H1 (cell line): Measurements from ENCODE around the gene ADAMTS16.

ENCODE experiments used
- BACH1 ChIP-seq: IDR thresholded peaks from 2 replicates; pipeline ENCODE4 v1.6.1; 2012; ENCODE audit warnings: low read length, improper control_type of control experiment
- JUND ChIP-seq: IDR thresholded peaks from 2 replicates; pipeline ENCODE4 v1.6.1; 2011; ENCODE audit warnings: mild to moderate bottlenecking, improper control_type of control experiment, low read length
- KDM1A ChIP-seq: fragments of 200-600, 300-600 bp; sonication (generic); IDR thresholded peaks from 2 replicates; pipeline ENCODE4 v1.7.1; 2016; ENCODE audit warnings: mild to moderate bottlenecking, low read length, borderline replicate concordance
- POLR2A ChIP-seq, 2 experiments: IDR thresholded peaks; 1 replicate in 1 of 2; 2 replicates in 1 of 2; pipeline ENCODE4 v1.6.1; 2011; ENCODE audit warnings: low read depth in 2 of 2, low read length in 2 of 2, mild to moderate bottlenecking in 2 of 2; ENCODE audit errors: control extremely low read depth in 1 of 2
- POLR2AphosphoS5 ChIP-seq: IDR thresholded peaks from 2 replicates; pipeline ENCODE4 v1.6.1; 2011; ENCODE audit warnings: low read depth, low read length
- RFX5 ChIP-seq: IDR thresholded peaks from 2 replicates; pipeline ENCODE4 v1.6.1; 2011; ENCODE audit warnings: low read depth, low read length, improper control_type of control experiment, borderline replicate concordance
- SIRT6 ChIP-seq: IDR thresholded peaks from one replicate; pipeline ENCODE4 v1.7.1; 2012; ENCODE audit warnings: low read length, inconsistent platforms
- SP1 ChIP-seq: IDR thresholded peaks from 2 replicates; pipeline ENCODE4 v1.6.1; 2011; ENCODE audit warnings: low read depth, low read length
- SRF ChIP-seq: IDR thresholded peaks from 2 replicates; pipeline ENCODE4 v1.6.1; 2011; ENCODE audit warnings: mild to moderate bottlenecking, low read depth, low read length, moderate library complexity
- ZNF274 ChIP-seq: IDR thresholded peaks from 2 replicates; pipeline ENCODE4 v1.7.0; 2012; ENCODE audit warnings: low read length, borderline replicate concordance; ENCODE audit errors: extremely low read depth
- TF ChIP-seq, protein P1 (sequence below), 3 experiments: IDR thresholded peaks; 1 replicate in 2 of 3; 2 replicates in 1 of 3; pipeline versions ENCODE4 v1.5.1 to v1.6.1; 2011; ENCODE audit warnings: low read length in 3 of 3, mild to moderate bottlenecking in 3 of 3, inconsistent platforms in 2 of 3, low read depth in 1 of 3, moderate library complexity in 1 of 3; ENCODE audit not compliant: insufficient read depth in 1 of 3; ENCODE audit errors: control extremely low read depth in 1 of 3

- no peak for TF ChIP-seq POLR2A (IDR thresholded peaks at IDR 0.05; ENCODE audit: control extremely low read depth in 1 of 2, low read depth in 2 of 2, low read length in 2 of 2)
- TF ChIP-seq KDM1A, result no peak
- TF ChIP-seq, protein P1, sequence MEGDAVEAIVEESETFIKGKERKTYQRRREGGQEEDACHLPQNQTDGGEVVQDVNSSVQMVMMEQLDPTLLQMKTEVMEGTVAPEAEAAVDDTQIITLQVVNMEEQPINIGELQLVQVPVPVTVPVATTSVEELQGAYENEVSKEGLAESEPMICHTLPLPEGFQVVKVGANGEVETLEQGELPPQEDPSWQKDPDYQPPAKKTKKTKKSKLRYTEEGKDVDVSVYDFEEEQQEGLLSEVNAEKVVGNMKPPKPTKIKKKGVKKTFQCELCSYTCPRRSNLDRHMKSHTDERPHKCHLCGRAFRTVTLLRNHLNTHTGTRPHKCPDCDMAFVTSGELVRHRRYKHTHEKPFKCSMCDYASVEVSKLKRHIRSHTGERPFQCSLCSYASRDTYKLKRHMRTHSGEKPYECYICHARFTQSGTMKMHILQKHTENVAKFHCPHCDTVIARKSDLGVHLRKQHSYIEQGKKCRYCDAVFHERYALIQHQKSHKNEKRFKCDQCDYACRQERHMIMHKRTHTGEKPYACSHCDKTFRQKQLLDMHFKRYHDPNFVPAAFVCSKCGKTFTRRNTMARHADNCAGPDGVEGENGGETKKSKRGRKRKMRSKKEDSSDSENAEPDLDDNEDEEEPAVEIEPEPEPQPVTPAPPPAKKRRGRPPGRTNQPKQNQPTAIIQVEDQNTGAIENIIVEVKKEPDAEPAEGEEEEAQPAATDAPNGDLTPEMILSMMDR (IDR thresholded peaks at IDR 0.05; ENCODE audit: control extremely low read depth in 1 of 3, insufficient read depth in 1 of 3, low read depth in 1 of 3, low read length in 3 of 3), result no peak
- no peak for TF ChIP-seq SP1
- no peak for TF ChIP-seq ZNF274
- no peak for TF ChIP-seq BACH1
- TF ChIP-seq SRF, result no peak
- no peak for TF ChIP-seq JUND
- TF ChIP-seq POLR2AphosphoS5, result no peak
- no peak for TF ChIP-seq RFX5
- TF ChIP-seq SIRT6, result no peak
Measured at GRCh38 chr5:5258564-5258963, 118.4 kb downstream of the ADAMTS16 start.
